T-cell (primary cell): ENCODE measurements around the gene PTPRD. TPM values are rescaled to one million over a fixed set of nuclear protein-coding genes. Genes with fewer than 3 reads are reported as not detected.
"Not testable (repeated sequence)": the region's sequence is repeated elsewhere in the genome, so short reads cannot be mapped to it uniquely, and the experiment has no call there.

ENCODE experiments used
- ATAC-seq, 4 experiments: fragments of 200-7000 bp in 3 of 4; fragments of 150-1000 bp in 1 of 4; cut with Tn5 transposase; replicated peaks in 1 of 4; 1 replicate in 3 of 4; 2 replicates in 1 of 4; pipeline ENCODE4 v1.10.0; 2021; ENCODE audit warnings: moderate library complexity in 3 of 4, mild to moderate bottlenecking in 2 of 4, moderate number of reproducible peaks in 1 of 4
- CTCF ChIA-PET, 2 donors: fragments of 300-600 bp; sonication (Branson Sonifier 250); formaldehyde crosslinking; loops; one replicate each; lab custom pipeline; 2022; ENCODE audit warnings: antibody characterized with exemption in 2 of 2; lab: Charles Lee
- POLR2A ChIA-PET, 2 donors: fragments of 300-600 bp; sonication (Branson Sonifier 250); formaldehyde crosslinking; loops; one replicate each; lab custom pipeline; 2022; ENCODE audit warnings: antibody characterized with exemption in 2 of 2; lab: Charles Lee
- DNase-seq, 35 experiments: peaks; one replicate each; pipeline versions ENCODE4 v3.0.0 to v3.0.0-alpha.2; 2013 to 2023
- H3K27ac ChIP-seq: one replicate; pipeline ENCODE4 v1.5.1; 2013; ENCODE audit warnings: low read length
- H3K27me3 ChIP-seq, 2 experiments: replicated peaks in 1 of 2; 1 replicate in 1 of 2; 2 replicates in 1 of 2; pipeline versions ENCODE4 v1.6.1 to v1.7.0; 2013; ENCODE audit warnings: low read length in 1 of 2, mixed read lengths in 1 of 2; ENCODE audit not compliant: control insufficient read depth in 2 of 2, insufficient read depth in 2 of 2; ENCODE audit errors: extremely low read depth in 1 of 2
- H3K36me3 ChIP-seq, 2 donors: 1 replicate in 1 of 2; 2 replicates in 1 of 2; pipeline versions ENCODE4 v1.6.1 to v1.7.0; 2013; ENCODE audit warnings: low read length in 1 of 2; ENCODE audit not compliant: control insufficient read depth in 2 of 2, insufficient read depth in 1 of 2; ENCODE audit errors: extremely low read depth in 1 of 2
- H3K4me1 ChIP-seq, 2 experiments: 1 replicate in 1 of 2; 2 replicates in 1 of 2; pipeline versions ENCODE4 v1.6.1 to v1.7.0; 2013; ENCODE audit warnings: low read length in 2 of 2, mixed read lengths in 1 of 2; ENCODE audit not compliant: insufficient read depth in 2 of 2, control insufficient read depth in 1 of 2; ENCODE audit errors: extremely low read depth in 1 of 2
- H3K4me3 ChIP-seq, 2 donors: 1 replicate in 1 of 2; 2 replicates in 1 of 2; pipeline versions ENCODE4 v1.5.1 to v1.7.0; 2013; ENCODE audit warnings: mild to moderate bottlenecking in 2 of 2, low read length in 1 of 2, moderate library complexity in 1 of 2; ENCODE audit not compliant: control insufficient read depth in 1 of 2; ENCODE audit errors: extremely low read depth in 1 of 2
- H3K9me3 ChIP-seq: 2 replicates; pipeline ENCODE4 v1.7.0; 2013
- H3K27ac Mint-ChIP-seq, 2 donors: one replicate each; pipeline ENCODE4 v1.8.0; 2020 to 2021; ENCODE audit warnings: mild to moderate bottlenecking in 2 of 2, mixed read lengths in 2 of 2
- H3K27me3 Mint-ChIP-seq, 2 donors: one replicate each; pipeline ENCODE4 v1.8.0; 2021 to 2022; ENCODE audit warnings: mixed read lengths in 2 of 2
- H3K36me3 Mint-ChIP-seq: one replicate; pipeline ENCODE4 v1.8.0; 2021; ENCODE audit warnings: mixed read lengths
- H3K4me1 Mint-ChIP-seq, 3 donors: one replicate each; pipeline ENCODE4 v1.8.0; 2020 to 2022; ENCODE audit warnings: mixed read lengths in 3 of 3, mild to moderate bottlenecking in 1 of 3
- H3K4me3 Mint-ChIP-seq, 3 donors: one replicate each; pipeline ENCODE4 v1.8.0; 2020 to 2022; ENCODE audit warnings: mild to moderate bottlenecking in 3 of 3, mixed read lengths in 3 of 3, moderate library complexity in 3 of 3
- H3K9me3 Mint-ChIP-seq, 3 donors: one replicate each; pipeline ENCODE4 v1.8.0; 2020 to 2022; ENCODE audit warnings: mixed read lengths in 3 of 3
- WGBS: methylation state at CpG from one replicate; pipeline ENCODE4 v1.1.5; 2013; ENCODE audit warnings: missing lambda C conversion rate; ENCODE audit not compliant: insufficient coverage; 5-methylcytosine and 5-hydroxymethylcytosine counted together
- total RNA-seq, 35 experiments: library from RNA in 6 of 35; stranded (reverse) in 6 of 35; fragments of 120-200 nt in 1 of 35; gene quantifications; one replicate each; pipeline versions ENCODE4 v1.2.1 to v1.2.4 and lab custom pipeline; 2013 to 2026

Gene PTPRD
- total RNA-seq, 5 donors from 2014 or later (not counting 1 experiment from before 2014, with no cell fraction given): 0.13 to 0.61 (median 0.38) TPM; not detected in 2

DNA sequence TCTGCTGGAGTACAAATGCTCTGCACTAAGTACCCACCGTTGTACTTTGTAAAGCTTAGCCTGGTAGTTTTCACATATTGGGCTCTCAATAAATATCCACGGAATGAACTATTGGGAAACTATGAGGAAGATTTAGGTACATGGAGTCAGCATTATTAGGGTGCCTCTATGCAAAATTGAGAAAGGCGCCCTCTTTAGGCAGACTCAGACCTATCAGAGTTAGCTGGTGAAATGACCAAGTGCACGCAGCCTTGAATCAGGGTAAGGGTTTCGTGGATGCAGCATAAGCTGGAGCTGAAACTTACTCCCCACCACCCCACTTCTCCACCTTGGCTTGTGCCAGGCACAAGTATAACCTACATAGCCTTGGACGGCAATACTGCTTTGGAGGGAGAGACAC lies 1634.5 kb downstream of the PTPRD start:
- H3K36me3 ChIP-seq: no peaks in the 10 kb centered on the region
- Mint-ChIP-seq H3K4me1 (no peaks in the 10 kb centered on the region), H3K4me3 (no peak overlapping the region), H3K27ac (no peak overlapping the region), H3K9me3 (peaks cover 0 to 2% (median under 1%) of the 10 kb centered on the region in 3 donors), H3K36me3 (no peaks in the 10 kb centered on the region), H3K27me3 (no peaks in the 10 kb centered on the region)
- WGBS: 80% methylated on average over 1 of the region's 6 CpGs
- H3K9me3 ChIP-seq: no peaks in the 10 kb centered on the region
- H3K4me1 ChIP-seq: no peaks in the 10 kb centered on the region
- H3K27me3 ChIP-seq: no peaks in the 10 kb centered on the region
- ATAC-seq (no peak), DNase-seq (no peak)
- no peak overlapping the region for H3K4me3 ChIP-seq
- POLR2A ChIA-PET: no interaction called here
- CTCF ChIA-PET: no interaction called here
- no peak overlapping the region for H3K27ac ChIP-seq

DNA sequence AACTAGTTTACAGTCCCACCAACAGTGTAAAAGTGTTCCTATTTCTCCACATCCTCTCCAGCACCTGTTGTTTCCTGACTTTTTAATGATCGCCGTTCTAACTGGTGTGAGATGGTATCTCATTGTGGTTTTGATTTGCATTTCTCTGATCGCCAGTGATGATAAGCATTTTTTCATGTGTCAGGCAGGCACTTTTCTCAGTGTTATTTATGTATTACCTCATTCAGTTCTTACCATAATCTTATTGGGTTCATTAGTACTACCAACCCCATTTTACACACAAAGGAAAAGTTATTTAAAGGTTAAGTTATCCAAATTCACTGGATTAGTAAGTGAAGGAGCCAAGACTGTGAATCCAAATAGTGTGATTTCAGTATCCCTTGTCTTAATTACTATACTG lies 1644.5 kb downstream of the PTPRD start:
- H3K36me3 ChIP-seq, DNase-seq, H3K36me3 Mint-ChIP-seq, ATAC-seq, H3K27ac Mint-ChIP-seq, H3K4me1 ChIP-seq, CTCF ChIA-PET, H3K4me1 Mint-ChIP-seq, H3K4me3 ChIP-seq, H3K9me3 ChIP-seq, H3K27me3 Mint-ChIP-seq, H3K4me3 Mint-ChIP-seq, POLR2A ChIA-PET, H3K27ac ChIP-seq, H3K27me3 ChIP-seq: not testable (repeated sequence)
- H3K9me3 Mint-ChIP-seq: peaks cover 4 to 37% (median 12%) of the 10 kb centered on the region in 3 donors
- WGBS: no CpG with 5 or more reads among the region's 3 CpGs

- no peaks in the 10 kb centered on the region for H3K27me3 ChIP-seq
- H3K36me3 ChIP-seq: no peaks in the 10 kb centered on the region
- peaks cover 0 to 23% (median 18%) of the 10 kb centered on the region in 3 donors for H3K9me3 Mint-ChIP-seq
- H3K27ac ChIP-seq: no peak overlapping the region
- H3K4me3 ChIP-seq: no peak overlapping the region
- H3K27me3 Mint-ChIP-seq: no peaks in the 10 kb centered on the region
- no peak overlapping the region for H3K27ac Mint-ChIP-seq
- POLR2A ChIA-PET: no interaction called here
- CTCF ChIA-PET: no interaction called here
- ATAC-seq (no peak), DNase-seq (no peak)
- H3K4me1 ChIP-seq: no peaks in the 10 kb centered on the region
- no peaks in the 10 kb centered on the region for H3K4me1 Mint-ChIP-seq
- no peaks in the 10 kb centered on the region for H3K36me3 Mint-ChIP-seq
- no peak overlapping the region for H3K4me3 Mint-ChIP-seq
- H3K9me3 ChIP-seq: no peaks in the 10 kb centered on the region
These were observed 1648.9 kb downstream of the PTPRD start for GRCh38 chr9:8963885-8964284.

DNA sequence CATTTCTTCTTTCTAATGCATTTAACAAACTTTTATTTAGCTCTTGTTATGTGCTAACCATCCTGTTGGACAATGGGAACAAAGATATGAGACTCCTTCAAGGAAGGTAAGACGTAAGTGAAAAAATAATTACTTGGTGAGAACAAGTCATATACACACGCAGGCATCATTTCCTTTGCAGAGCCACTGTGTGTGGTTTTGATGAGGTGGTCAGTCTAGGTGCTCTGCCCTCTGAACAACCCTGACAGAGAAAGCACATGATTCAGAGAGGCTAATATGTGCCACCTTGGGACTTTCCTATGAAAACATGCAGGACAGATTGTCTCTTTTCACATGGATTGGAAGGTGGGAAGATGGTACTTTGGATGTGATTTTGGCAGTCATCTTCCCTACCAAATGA lies 1650.7 kb downstream of the PTPRD start:
- Histone ChIP-seq H3K27ac (no peak overlapping the region), H3K4me1 (no peaks in the 10 kb centered on the region), H3K36me3 (no peaks in the 10 kb centered on the region), H3K4me3 (no peak overlapping the region), H3K9me3 (no peaks in the 10 kb centered on the region), H3K27me3 (no peaks in the 10 kb centered on the region)
- DNase-seq (no peak), ATAC-seq (no peak)
- no peak overlapping the region for H3K27ac Mint-ChIP-seq
- WGBS: 80% methylated on average over 1 of the region's 2 CpGs
- H3K27me3 Mint-ChIP-seq: no peaks in the 10 kb centered on the region
- ChIA-PET POLR2A (no interaction called here), CTCF (no interaction called here)
- H3K9me3 Mint-ChIP-seq: peaks cover 0 to 18% (median 18%) of the 10 kb centered on the region in 3 donors
- H3K36me3 Mint-ChIP-seq: no peaks in the 10 kb centered on the region
- H3K4me1 Mint-ChIP-seq: no peaks in the 10 kb centered on the region
- no peak overlapping the region for H3K4me3 Mint-ChIP-seq

- H3K4me1 ChIP-seq: no peaks in the 10 kb centered on the region
- H3K9me3 ChIP-seq: no peaks in the 10 kb centered on the region
- POLR2A ChIA-PET: no interaction called here
- Mint-ChIP-seq H3K4me3 (no peak overlapping the region), H3K27ac (no peak overlapping the region), H3K4me1 (no peaks in the 10 kb centered on the region), H3K36me3 (no peaks in the 10 kb centered on the region), H3K9me3 (peaks cover 0 to 18% (median 12%) of the 10 kb centered on the region in 3 donors), H3K27me3 (no peaks in the 10 kb centered on the region)
- no peak overlapping the region for H3K4me3 ChIP-seq
- no peak overlapping the region for H3K27ac ChIP-seq
- CTCF ChIA-PET: no interaction called here
- ATAC-seq: no peak
- H3K36me3 ChIP-seq: no peaks in the 10 kb centered on the region
- WGBS: 85% methylated on average over 3 of the region's 4 CpGs
- no peak for DNase-seq
- H3K27me3 ChIP-seq: no peaks in the 10 kb centered on the region
These were observed 1651.5 kb downstream of the PTPRD start for GRCh38 chr9:8961186-8961851.

DNA sequence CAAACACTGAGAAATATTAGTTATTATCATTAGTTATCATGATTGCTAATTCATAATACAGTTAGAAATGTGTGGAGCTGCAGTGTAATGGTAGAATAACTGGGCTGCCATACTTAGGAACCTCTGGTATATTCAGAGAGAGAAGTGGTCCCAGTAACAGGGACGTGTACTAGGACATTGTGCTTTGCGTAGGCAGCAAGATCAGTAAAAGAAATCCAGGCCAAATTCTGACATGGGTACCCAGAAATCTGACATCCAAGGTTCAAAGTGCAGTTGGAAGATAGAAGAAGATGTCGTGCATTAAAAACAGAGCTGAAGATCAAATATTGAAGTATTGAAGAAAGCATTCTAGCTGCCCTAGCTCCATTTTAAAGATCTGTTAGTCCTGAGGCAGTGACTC lies 1652.5 kb downstream of the PTPRD start:
- H3K4me3 ChIP-seq: no peak overlapping the region
- no peaks in the 10 kb centered on the region for H3K27me3 ChIP-seq
- no peaks in the 10 kb centered on the region for H3K4me1 ChIP-seq
- no peaks in the 10 kb centered on the region for H3K36me3 ChIP-seq
- no peak overlapping the region for H3K27ac Mint-ChIP-seq
- H3K9me3 ChIP-seq: no peaks in the 10 kb centered on the region
- peaks cover 0 to 15% (median 3%) of the 10 kb centered on the region in 3 donors for H3K9me3 Mint-ChIP-seq
- no peak overlapping the region for H3K4me3 Mint-ChIP-seq
- CTCF ChIA-PET: no interaction called here
- POLR2A ChIA-PET: no interaction called here
- ATAC-seq (no peak), DNase-seq (no peak)
- H3K27ac ChIP-seq: no peak overlapping the region
- no peaks in the 10 kb centered on the region for H3K36me3 Mint-ChIP-seq
- H3K27me3 Mint-ChIP-seq: no peaks in the 10 kb centered on the region
- H3K4me1 Mint-ChIP-seq: no peaks in the 10 kb centered on the region
- 69% methylated on average over 2 of the region's 3 CpGs for WGBS

- DNase-seq: no peak
- H3K36me3 ChIP-seq: no peaks in the 10 kb centered on the region
- CTCF ChIA-PET: no interaction called here
- Mint-ChIP-seq H3K4me3 (no peak overlapping the region), H3K4me1 (no peaks in the 10 kb centered on the region), H3K36me3 (no peaks in the 10 kb centered on the region), H3K27ac (no peak overlapping the region), H3K27me3 (no peaks in the 10 kb centered on the region), H3K9me3 (peaks cover 0 to 6% (median 0%) of the 10 kb centered on the region in 3 donors)
- no peak overlapping the region for H3K4me3 ChIP-seq
- WGBS: no CpG with 5 or more reads among the region's 2 CpGs
- H3K9me3 ChIP-seq: no peaks in the 10 kb centered on the region
- H3K27ac ChIP-seq: no peak overlapping the region
- no peaks in the 10 kb centered on the region for H3K4me1 ChIP-seq
- no peak for ATAC-seq
- POLR2A ChIA-PET: no interaction called here
- H3K27me3 ChIP-seq: no peaks in the 10 kb centered on the region
These were observed 1654.4 kb downstream of the PTPRD start for GRCh38 chr9:8958358-8958757.
